ENCODE results near the gene CCDC106.

CCDC106 gene

DNA sequence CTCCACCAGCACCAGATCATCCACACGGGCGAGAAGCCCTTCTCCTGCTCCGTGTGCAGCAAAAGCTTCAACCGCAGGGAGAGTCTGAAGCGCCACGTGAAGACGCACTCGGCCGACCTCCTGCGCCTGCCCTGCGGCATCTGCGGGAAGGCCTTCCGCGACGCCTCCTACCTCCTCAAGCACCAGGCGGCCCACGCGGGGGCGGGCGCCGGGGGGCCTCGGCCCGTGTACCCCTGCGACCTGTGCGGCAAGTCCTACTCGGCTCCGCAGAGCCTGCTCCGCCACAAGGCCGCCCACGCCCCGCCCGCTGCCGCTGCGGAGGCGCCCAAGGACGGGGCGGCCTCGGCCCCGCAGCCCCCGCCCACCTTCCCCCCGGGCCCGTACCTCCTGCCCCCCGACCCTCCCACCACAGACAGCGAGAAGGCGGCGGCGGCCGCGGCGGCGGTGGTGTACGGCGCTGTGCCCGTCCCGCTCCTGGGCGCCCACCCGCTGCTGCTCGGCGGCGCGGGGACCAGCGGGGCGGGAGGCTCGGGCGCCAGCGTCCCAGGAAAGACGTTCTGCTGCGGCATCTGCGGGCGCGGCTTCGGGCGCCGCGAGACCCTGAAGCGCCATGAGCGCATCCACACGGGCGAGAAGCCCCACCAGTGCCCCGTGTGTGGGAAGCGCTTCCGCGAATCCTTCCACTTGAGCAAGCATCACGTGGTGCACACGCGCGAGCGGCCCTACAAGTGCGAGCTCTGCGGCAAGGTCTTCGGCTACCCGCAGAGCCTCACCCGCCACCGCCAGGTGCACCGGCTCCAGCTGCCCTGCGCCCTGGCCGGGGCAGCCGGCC lies 33.1 kb upstream of the CCDC106 start:
- Histone ChIP-seq H3K4me3 (ENCODE audit: insufficient read length, low read depth) (no peak overlapping the region), H3K27me3 (ENCODE audit: insufficient read depth, insufficient read length) (no peaks in the 10 kb centered on the region), H3K9ac (ENCODE audit: insufficient read length, low read depth) (no peak overlapping the region), H3K9me3 (ENCODE audit: insufficient read depth, low read length) (no peaks in the 10 kb centered on the region), H3K4me1 (ENCODE audit: insufficient read depth, insufficient read length) (peaks cover 3% of the 10 kb centered on the region), H3K36me3 (ENCODE audit: insufficient read depth, insufficient read length, low read length) (peaks cover 44% of the 10 kb centered on the region)
- DNase-seq (ENCODE audit: low read depth, low spot score) = no peak
- TF ChIP-seq SUZ12 (IDR thresholded peaks at IDR 0.05; ENCODE audit: extremely low read depth, insufficient read depth, insufficient read length) (no peak), YY1 (IDR thresholded peaks at IDR 0.05; ENCODE audit: insufficient read depth, insufficient read length) (no peak), ZNF274 (IDR thresholded peaks at IDR 0.05; ENCODE audit: low read depth, low read length) (no peak)

GRCh38 chr19:55615543-55616394 lies 32.2 kb upstream of the CCDC106 start:
- TF ChIP-seq SUZ12 (IDR thresholded peaks at IDR 0.05; ENCODE audit: extremely low read depth, insufficient read depth, insufficient read length) = no peak
- TF ChIP-seq ZNF274 (IDR thresholded peaks at IDR 0.05; ENCODE audit: low read depth, low read length) = no peak
- no peak for TF ChIP-seq YY1 (IDR thresholded peaks at IDR 0.05; ENCODE audit: insufficient read depth, insufficient read length)
- Histone ChIP-seq H3K4me3 (ENCODE audit: insufficient read length, low read depth) (no peak overlapping the region), H3K9ac (ENCODE audit: insufficient read length, low read depth) (no peak overlapping the region), H3K36me3 (ENCODE audit: insufficient read depth, insufficient read length, low read length) (peaks cover 47% of the 10 kb centered on the region), H3K9me3 (ENCODE audit: insufficient read depth, low read length) (no peaks in the 10 kb centered on the region), H3K4me1 (ENCODE audit: insufficient read depth, insufficient read length) (peaks cover 3% of the 10 kb centered on the region), H3K27me3 (ENCODE audit: insufficient read depth, insufficient read length) (no peaks in the 10 kb centered on the region)
- no peak for DNase-seq (ENCODE audit: low read depth, low spot score)

- Histone ChIP-seq H3K36me3 (ENCODE audit: insufficient read depth, insufficient read length, low read length) (peaks cover 52% of the 10 kb centered on the region), H3K4me1 (ENCODE audit: insufficient read depth, insufficient read length) (peaks cover 2% of the 10 kb centered on the region), H3K9ac (ENCODE audit: insufficient read length, low read depth) (no peak overlapping the region), H3K4me3 (ENCODE audit: insufficient read length, low read depth) (no peak overlapping the region), H3K27me3 (ENCODE audit: insufficient read depth, insufficient read length) (no peaks in the 10 kb centered on the region), H3K9me3 (ENCODE audit: insufficient read depth, low read length) (no peaks in the 10 kb centered on the region)
- no peak for TF ChIP-seq YY1 (IDR thresholded peaks at IDR 0.05; ENCODE audit: insufficient read depth, insufficient read length)
- TF ChIP-seq SUZ12 (IDR thresholded peaks at IDR 0.05; ENCODE audit: extremely low read depth, insufficient read depth, insufficient read length) = no peak
- TF ChIP-seq ZNF274 (IDR thresholded peaks at IDR 0.05; ENCODE audit: low read depth, low read length) = no peak
- DNase-seq (ENCODE audit: low read depth, low spot score) = no peak
These were observed 31.6 kb upstream of the CCDC106 start for GRCh38 chr19:55616395-55616875.

DNA sequence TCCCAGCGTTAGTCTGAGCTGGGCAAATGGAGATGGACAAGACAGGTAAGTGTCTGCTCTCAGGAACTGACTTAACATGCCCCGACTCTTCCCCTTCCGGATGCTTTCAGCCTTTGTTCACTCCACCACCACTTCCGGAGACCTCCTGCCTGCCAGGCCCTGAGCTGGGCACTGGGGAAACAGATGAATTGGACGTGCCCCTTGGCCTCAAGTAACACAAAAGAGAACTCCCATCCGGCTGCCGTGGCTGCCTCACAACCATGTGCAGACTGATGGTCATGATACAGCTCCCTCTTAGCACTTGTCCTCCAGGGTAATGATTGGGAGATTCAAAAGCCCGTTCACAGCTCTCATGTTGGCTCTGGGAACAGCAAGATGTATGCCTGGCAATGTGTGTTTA lies 30.6 kb upstream of the CCDC106 start:
- DNase-seq (ENCODE audit: low read depth, low spot score) = no peak
- H3K4me3 ChIP-seq (ENCODE audit: insufficient read length, low read depth) = no peak overlapping the region
- H3K9me3 ChIP-seq (ENCODE audit: insufficient read depth, low read length) = no peaks in the 10 kb centered on the region
- H3K4me1 ChIP-seq (ENCODE audit: insufficient read depth, insufficient read length) = no peaks in the 10 kb centered on the region
- H3K36me3 ChIP-seq (ENCODE audit: insufficient read depth, insufficient read length, low read length) = peaks cover 48% of the 10 kb centered on the region
- TF ChIP-seq ZNF274 (IDR thresholded peaks at IDR 0.05; ENCODE audit: low read depth, low read length) (no peak), SUZ12 (IDR thresholded peaks at IDR 0.05; ENCODE audit: extremely low read depth, insufficient read depth, insufficient read length) (no peak), YY1 (IDR thresholded peaks at IDR 0.05; ENCODE audit: insufficient read depth, insufficient read length) (no peak)
- no peaks in the 10 kb centered on the region for H3K27me3 ChIP-seq (ENCODE audit: insufficient read depth, insufficient read length)
- no peak overlapping the region for H3K9ac ChIP-seq (ENCODE audit: insufficient read length, low read depth)

GRCh38 chr19:55618426-55618825 lies 29.6 kb upstream of the CCDC106 start:
- Histone ChIP-seq H3K36me3 (ENCODE audit: insufficient read depth, insufficient read length, low read length) (peaks cover 48% of the 10 kb centered on the region), H3K27me3 (ENCODE audit: insufficient read depth, insufficient read length) (no peaks in the 10 kb centered on the region), H3K4me3 (ENCODE audit: insufficient read length, low read depth) (no peak overlapping the region), H3K9ac (ENCODE audit: insufficient read length, low read depth) (no peak overlapping the region), H3K4me1 (ENCODE audit: insufficient read depth, insufficient read length) (no peaks in the 10 kb centered on the region), H3K9me3 (ENCODE audit: insufficient read depth, low read length) (no peaks in the 10 kb centered on the region)
- no peak for TF ChIP-seq ZNF274 (IDR thresholded peaks at IDR 0.05; ENCODE audit: low read depth, low read length)
- TF ChIP-seq SUZ12 (IDR thresholded peaks at IDR 0.05; ENCODE audit: extremely low read depth, insufficient read depth, insufficient read length) = no peak
- no peak for TF ChIP-seq YY1 (IDR thresholded peaks at IDR 0.05; ENCODE audit: insufficient read depth, insufficient read length)
- no peak for DNase-seq (ENCODE audit: low read depth, low spot score)

DNA sequence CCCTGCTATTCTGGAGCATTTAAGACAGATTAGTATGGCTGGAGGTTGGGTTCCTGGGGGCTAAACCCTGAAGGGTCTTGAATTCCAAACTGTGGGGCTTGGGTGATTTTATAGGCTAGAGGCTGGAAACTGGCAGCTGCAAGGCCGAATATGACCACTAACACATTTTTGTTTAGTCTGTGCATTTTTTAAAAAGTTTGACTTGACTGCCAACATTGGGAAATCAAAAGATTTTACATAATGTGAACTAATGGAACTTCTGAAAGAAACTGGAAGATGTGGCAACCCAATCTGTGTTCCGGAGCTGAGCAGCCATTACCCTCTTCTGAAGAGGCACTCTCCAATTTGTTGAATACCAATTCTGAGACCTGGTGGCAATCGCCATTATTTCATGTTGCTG lies 28.7 kb upstream of the CCDC106 start:
- Histone ChIP-seq H3K36me3 (ENCODE audit: insufficient read depth, insufficient read length, low read length) (peaks cover 46% of the 10 kb centered on the region), H3K9me3 (ENCODE audit: insufficient read depth, low read length) (no peaks in the 10 kb centered on the region), H3K4me3 (ENCODE audit: insufficient read length, low read depth) (no peak overlapping the region), H3K4me1 (ENCODE audit: insufficient read depth, insufficient read length) (no peaks in the 10 kb centered on the region), H3K27me3 (ENCODE audit: insufficient read depth, insufficient read length) (no peaks in the 10 kb centered on the region), H3K9ac (ENCODE audit: insufficient read length, low read depth) (no peak overlapping the region)
- TF ChIP-seq SUZ12 (IDR thresholded peaks at IDR 0.05; ENCODE audit: extremely low read depth, insufficient read depth, insufficient read length) = no peak
- TF ChIP-seq YY1 (IDR thresholded peaks at IDR 0.05; ENCODE audit: insufficient read depth, insufficient read length) = no peak
- TF ChIP-seq ZNF274 (IDR thresholded peaks at IDR 0.05; ENCODE audit: low read depth, low read length) = no peak
- DNase-seq (ENCODE audit: low read depth, low spot score) = no peak

All from NT2/D1 (cell line).